Hematopoietic multipotent progenitor cell treated with erythropoietin and hydrocortisone succinate and interleukin-3 and kit ligand, for 15 days (in vitro differentiated cells): ENCODE measurements around the gene PARVB.
A peak's percentile ranks its signal among the peaks of the same experiment; 100 is the strongest.

ENCODE experiments used
- DNase-seq: peaks from one replicate; pipeline ENCODE4 v3.0.0-alpha.2; 2015; ENCODE audit warnings: low spot score

The PARVB gene

GRCh38 chr22:44185237-44186120 is 161.4 kb downstream of the PARVB start:
- no peak for DNase-seq

- no peak for DNase-seq
These were observed 162.0 kb downstream of the PARVB start for GRCh38 chr22:44186121-44186510.

- no peak for DNase-seq
These were observed 162.6 kb downstream of the PARVB start for GRCh38 chr22:44186737-44187136.

- no peak for DNase-seq
These were observed 163.6 kb downstream of the PARVB start for GRCh38 chr22:44187652-44188230.

GRCh38 chr22:44188316-44188715 is 164.2 kb downstream of the PARVB start:
- no peak for DNase-seq

DNA sequence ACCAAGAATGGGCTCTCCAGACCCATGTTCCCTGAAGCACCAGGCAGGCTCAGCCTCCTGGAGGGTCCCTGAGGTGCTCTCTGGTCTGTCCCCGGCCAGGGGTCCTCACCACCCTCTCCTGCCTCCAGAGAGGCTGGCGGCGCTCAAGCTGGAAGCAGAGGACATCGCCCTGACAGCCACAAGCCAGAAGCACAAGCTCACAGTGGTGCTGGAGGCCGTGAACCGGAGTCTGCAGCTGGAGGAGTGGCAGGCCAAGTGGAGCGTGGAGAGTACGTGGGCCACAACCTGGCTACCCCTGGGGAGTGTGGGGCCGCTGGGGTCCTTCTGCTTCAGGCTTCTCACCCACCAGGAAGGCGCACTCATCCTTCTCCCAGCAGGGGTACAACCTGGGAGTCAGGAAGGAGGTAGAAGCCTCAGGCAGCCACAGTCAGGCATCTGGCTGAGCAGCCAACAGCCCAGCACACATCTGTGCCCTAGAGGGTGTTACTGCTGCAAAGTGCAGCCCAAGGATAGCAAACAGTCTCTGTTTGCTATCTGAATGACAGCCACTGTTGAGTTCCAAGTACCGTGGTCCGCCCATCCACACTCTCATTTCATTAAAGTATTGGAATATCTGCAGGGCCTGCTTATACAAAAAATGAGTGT is 165.0 kb downstream of the PARVB start:
- DNase-seq: no peak

DNA sequence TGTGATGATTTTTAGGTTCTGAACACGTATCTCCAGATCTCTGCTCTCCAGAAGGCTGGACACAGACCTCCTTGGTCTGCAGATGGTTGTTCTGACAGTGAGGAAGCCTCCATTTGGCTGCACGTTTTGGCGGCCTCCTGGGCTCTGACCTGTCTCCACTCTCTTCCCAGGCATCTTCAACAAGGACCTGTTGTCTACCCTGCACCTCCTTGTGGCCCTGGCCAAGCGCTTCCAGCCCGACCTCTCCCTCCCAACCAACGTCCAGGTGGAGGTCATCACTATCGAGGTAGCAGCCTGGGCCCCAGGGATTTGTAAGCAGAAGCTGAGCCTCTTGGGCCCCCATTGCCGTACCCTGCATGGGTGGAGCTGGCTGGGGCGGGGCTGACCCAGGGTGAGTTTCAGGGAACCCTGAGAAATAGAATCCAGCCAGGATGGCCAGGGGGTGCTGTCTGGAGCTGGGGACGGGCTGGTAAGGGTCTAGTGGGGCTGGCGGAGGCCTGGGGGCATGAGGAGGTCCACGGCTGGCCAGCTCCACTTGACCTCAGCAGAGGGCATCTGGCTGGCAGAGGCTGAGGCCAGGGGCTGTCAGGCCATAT is 166.4 kb downstream of the PARVB start:
- DNase-seq: no peak

- no peak for DNase-seq
These were observed 166.9 kb downstream of the PARVB start for GRCh38 chr22:44191036-44191454.

GRCh38 chr22:44192098-44192815 is 168.2 kb downstream of the PARVB start:
- DNase-seq: peak; percentile 46

GRCh38 chr22:44192816-44193534 is 168.9 kb downstream of the PARVB start:
- DNase-seq: no peak

DNA sequence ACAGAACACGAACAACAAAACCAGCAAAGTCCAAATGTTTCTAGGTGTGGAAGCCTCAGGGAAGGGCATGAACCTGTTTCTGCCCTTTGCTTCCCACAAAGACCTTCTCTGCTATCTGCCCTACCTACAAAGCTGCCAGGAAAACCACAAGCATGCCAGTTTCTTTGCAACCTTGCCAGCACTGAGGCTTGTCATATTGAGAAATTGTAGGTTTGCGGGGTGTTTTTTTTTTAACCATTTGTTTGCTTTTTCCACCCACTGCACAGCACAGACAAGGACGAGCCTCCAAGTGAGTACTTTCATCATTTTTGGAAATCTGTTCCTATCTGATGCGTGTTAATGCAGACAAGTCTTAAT is 169.4 kb downstream of the PARVB start:
- no peak for DNase-seq

DNA sequence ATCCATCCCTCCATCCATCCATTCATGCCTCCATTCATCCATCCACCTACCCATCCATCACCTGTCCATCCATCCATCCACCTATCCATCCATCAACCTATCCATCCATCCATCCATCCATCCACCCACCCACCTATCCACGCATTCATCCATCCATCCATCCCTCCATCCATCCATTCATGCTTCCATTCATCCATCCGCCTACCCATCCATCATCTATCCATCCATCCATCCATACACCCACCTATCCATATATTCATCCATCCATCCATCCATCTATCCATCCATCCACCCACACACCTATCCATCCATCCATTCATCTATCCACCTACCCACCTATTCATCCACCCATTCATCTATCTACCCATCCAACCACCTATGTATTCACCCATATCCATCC is 170.5 kb downstream of the PARVB start:
- no peak for DNase-seq

DNA sequence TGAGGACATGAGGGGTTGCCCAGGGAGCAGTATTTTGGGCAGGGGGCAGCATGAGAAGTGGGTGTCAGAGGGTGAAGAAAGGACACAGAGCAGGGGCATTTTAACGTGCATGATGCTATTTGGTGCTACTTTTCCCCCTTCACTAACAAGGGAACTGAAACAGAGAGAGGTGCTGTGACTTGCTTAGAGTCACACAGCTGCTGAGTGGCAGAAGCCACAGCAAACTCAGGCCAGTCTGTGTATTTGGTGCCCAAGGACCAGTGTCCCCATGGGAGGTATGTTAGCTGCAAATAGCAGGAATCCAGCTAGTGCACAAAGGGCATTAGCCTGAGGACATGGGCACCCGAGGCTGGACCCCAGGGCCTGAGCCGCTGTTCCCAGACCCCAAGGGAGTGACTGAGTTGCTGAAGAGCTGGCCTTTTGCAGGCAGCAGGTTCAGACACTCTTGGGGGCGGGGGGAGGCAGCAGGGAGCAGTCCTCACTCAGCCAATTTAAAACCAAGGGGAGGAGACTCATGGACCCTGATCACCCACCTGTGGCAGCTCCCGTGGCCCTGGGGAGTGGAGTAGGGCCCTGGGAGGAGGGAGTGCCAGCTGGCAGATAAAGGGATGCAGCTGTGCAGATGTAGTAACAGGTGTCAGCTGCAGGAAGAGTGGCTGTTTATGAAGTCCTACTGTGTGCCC is 171.2 kb downstream of the PARVB start:
- no peak for DNase-seq

DNA sequence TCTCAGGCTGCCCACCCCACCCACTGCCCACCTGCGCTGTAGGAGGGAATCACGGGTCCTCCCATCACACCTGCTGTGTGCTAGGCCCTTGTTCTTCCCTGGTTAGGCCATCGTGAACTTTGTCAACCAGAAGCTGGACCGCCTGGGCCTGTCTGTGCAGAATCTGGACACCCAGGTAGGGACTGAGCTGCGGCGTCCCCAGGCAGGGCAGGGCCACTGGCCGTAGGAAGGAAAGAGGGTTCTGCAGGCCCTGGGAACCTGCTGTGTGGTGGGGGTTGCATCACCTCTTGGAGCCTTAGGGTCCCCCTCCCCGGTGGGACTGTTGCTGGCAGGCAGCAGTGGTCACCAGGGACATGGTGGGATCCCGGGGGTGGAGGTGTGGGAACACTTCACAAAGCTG is 172.1 kb downstream of the PARVB start:
- no peak for DNase-seq

- DNase-seq: no peak
These were observed 172.6 kb downstream of the PARVB start for GRCh38 chr22:44196731-44197131.

GRCh38 chr22:44197271-44197670 is 173.2 kb downstream of the PARVB start:
- DNase-seq: no peak

DNA sequence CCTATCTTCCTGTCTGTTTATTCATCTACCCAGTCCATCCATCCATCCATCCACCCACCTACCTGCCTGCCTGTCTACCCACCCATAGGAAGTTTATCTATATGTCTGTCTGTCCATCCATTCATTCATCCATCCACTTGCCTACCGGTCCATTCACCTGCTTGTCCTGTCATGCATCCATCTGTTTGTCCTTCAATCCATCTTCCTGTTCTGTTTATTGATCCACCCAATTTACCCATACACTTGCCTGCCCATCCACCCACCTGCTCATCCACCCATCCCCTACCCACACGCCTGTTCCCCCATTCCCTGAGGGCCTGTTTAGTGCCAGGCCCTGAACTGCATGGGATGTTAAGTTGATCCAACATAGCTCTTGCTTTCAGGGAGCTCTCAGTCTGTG is 175.1 kb downstream of the PARVB start:
- DNase-seq: no peak

- no peak for DNase-seq
These were observed 175.8 kb downstream of the PARVB start for GRCh38 chr22:44199866-44200265.

GRCh38 chr22:44200451-44200850 is 176.3 kb downstream of the PARVB start:
- DNase-seq: no peak

- DNase-seq: no peak
These were observed 176.9 kb downstream of the PARVB start for GRCh38 chr22:44200855-44201550.
